Measurements from ENCODE around the gene ULK4.

ULK4 gene

DNA sequence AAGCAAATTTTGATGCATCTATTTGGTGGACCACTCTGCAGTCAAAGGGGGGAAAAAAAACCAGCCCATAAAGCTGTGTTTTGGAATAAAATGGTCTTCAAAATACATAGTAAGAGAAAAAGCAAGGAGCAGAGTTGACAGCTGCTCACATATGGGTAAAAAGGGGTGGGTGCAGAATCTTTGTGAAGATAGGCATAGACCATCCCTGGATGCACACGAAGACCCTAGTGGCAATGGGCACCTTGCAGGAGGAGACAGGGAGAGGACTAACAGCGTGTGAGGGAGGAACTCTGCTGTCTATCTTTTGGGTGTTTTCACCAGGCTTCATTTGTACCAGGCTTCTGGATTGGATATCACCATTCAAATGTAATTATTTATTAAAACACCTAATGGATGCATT, 718.7 kb downstream of the ULK4 start:
- no peak for FAIRE-seq

DNA sequence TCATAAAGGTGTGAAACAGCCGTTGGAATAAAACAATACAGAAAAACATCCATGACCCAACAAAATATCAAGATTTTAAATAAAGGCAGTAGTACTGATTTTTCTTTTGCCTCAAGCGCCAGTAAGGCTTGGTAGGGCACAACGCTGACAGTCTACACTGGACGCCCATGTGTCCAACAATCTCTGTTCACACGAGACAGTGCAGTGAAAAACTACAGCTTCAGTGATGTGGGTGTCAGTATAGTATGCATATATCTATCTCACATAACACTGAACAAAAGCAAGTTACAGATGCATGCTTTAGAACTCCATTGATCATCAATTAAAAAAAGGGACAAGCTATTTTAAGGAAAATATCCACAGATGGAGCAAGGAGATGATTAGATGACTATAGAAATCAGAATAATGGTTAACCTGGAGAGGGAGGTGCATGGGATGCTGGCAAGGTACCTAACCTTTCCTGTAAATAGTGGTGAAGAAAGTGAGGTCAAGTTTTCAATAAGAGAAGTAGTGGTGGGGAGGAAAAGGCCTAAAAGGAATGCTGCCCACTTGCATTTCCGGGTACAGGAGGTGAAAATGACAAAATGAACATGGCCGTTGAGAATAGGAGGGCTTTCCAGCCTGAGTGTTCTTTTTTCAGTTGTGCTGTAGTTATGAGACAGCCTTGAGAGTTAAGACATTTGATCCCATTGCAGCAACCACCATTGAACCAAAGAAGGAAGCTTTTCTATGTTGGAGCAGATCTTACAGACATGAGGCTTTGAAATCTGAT, 719.9 kb downstream of the ULK4 start:
- FAIRE-seq, result no peak

DNA sequence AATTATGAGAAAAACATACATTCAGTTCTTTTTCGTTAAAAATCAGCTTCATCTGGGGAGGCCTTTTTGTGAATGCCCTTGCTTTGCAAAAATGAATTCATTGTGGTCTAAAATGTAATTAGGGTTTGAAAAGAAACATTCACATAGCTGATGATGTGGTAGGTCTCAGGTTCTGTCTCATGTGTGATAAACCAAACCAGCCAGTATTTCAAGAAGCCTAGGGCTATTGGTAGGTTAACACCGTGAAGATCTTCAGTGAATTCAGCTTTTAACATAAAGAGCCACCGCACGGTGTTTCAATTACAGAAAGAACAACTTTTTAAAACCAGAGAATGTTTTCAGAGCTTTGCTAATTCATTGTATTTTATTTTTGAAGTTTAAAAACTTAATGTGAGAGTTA, 720.7 kb downstream of the ULK4 start:
- no peak for FAIRE-seq

DNA sequence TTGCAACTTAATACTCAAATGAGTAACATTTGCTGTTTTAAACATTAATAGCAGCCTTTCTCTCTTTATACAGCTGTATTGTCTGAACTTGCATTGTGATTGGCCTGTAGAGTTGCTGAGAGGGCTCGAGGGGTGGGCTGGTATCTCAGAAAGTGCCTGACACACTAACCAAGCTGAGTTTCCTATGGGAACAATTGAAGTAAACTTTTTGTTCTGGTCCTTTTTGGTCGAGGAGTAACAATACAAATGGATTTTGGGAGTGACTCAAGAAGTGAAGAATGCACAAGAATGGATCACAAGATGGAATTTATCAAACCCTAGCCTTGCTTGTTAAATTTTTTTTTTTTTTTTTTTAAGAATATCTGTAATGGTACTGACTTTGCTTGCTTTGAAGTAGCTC, 722.3 kb downstream of the ULK4 start:
- FAIRE-seq, result peak; percentile 11

DNA sequence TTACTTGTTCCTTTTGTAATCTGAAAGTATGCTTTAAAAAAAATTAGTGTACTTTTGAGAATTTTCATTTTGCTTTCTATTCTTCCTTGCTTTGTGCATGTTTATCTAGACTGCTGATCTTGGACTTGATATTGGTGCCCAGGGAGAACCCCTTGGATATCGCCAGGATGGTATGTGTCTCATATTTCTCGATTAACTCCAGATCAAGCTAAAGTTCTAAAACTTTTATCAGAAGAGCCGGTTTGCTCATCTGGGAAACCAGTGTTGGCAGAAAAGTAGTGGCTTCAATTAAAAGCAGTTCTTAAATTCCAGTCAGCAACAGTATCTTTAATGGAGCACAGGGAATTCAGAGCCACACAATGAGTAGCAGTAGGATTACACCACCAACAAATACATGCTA, 724.0 kb downstream of the ULK4 start:
- FAIRE-seq, result no peak

DNA sequence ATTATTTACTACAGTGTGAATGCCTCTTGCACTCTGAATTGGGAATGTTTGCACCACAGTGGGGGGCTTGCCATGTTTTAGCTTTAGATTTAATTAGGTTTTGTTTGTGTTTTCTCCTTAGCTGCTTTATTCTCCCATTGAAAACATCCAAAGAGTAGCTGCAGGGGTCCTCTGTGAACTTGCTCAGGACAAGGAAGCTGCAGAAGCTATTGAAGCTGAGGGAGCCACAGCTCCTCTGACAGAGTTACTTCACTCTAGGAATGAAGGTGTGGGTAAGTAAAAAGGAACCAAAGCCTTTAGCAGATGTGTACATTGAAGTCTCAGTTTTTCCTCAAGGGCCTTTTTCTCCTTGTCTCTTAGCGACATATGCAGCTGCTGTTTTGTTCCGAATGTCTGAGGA, 725.7 kb downstream of the ULK4 start:
- FAIRE-seq, result no peak

DNA sequence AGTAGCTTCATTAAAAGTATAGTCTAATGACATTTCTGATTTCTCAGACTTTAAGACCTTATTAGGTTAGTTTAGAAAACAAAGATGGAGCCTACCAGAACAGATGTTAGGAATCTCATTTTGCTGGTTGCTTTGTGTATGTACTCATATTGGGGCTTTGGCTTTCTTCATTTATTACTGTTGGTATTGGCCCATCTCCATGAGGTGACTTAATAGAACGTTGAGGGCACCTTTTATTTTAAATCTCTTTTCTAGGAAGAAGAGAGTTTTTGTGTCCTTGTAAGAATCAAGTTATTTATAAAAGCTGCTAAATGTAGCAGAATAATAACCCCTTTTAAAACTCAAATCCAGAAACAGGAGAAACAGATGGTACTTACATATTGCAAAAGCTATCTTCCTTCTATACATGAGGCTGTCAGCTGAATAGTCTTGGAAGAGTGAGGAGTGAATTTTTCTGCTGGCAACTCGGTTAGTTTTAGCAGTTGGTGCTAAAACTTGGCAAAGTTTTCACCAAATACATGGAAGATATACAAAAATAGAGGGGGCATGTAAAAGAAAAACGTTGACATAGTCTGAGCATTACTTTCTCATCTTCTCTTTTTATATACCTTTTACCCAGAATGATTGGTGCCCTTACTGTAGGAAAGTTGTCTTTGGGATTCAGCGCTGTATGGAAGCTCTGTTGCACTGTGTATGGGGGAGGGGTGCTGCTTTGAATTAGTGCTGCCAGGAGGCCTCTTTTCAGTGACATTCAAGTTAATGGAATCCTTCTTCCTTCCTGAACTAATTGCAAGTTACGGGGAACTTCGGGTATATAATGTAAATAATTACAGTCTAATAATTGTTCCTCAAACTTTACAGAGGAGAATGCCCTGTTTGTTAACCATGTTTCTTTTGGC, 726.8 kb downstream of the ULK4 start:
- FAIRE-seq, result no peak

DNA sequence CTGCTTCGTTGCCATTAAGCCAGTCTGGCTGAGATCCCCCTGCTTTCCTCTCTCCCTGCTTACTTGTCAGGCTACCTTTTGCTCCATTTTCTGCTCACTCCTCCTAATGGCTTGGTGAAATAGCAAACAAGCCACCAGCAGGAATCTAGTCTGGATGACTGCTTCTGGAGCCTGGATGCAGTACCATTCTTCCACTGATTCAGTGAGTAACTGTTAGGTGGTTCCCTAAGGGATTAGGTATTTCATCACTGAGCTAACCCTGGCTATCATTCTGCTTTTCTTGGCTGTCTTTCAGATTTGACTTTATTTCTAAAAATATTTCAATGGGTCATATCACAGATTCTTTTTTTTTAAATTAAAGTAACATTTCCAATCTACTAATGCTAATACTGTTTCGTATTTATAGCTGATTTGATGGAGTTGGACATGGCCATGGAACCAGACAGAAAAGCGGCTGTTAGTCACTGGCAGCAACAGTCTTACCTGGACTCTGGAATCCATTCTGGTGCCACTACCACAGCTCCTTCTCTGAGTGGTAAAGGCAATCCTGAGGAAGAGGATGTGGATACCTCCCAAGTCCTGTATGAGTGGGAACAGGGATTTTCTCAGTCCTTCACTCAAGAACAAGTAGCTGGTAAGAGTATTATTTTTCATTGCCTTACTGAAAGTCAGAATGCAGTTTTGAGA, 737.6 kb downstream of the ULK4 start:
- no peak for FAIRE-seq

DNA sequence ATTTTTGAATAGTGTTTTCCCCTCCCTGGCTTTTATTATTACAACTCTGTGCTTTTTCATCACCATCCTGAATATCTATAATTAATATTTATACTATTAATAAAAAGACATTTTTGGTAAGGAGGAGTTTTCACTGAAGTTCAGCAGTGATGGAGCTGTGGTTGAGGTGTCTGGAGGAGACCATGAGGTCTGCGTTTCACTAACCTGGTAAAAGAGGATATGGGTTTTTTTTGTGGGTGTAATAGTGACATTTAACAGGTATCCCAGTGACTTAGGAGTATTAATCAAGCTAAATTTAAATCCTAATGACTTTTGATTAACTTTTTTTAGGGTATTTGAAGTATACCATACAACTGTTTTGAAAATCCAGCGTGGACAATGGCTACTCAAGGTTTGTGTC, 738.2 kb downstream of the ULK4 start:
- no peak for FAIRE-seq

DNA sequence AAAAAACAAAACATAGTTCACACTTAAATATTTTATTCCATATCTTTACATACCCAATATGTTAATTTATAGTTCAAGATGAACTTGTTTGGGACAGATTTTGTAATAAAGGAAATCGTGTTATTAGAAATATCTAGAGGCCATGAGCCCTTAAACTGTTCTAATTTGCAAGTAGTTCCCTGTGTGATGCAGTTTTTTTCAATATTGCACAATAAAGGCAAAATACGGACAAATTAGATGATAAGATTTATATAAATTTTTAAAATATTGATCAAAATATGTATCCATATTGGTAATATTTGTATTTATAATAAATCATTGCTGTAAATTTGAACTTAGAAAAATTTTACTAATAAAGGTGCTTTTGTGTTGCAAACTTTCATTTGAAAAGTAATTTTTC, 738.8 kb downstream of the ULK4 start:
- no peak for FAIRE-seq

DNA sequence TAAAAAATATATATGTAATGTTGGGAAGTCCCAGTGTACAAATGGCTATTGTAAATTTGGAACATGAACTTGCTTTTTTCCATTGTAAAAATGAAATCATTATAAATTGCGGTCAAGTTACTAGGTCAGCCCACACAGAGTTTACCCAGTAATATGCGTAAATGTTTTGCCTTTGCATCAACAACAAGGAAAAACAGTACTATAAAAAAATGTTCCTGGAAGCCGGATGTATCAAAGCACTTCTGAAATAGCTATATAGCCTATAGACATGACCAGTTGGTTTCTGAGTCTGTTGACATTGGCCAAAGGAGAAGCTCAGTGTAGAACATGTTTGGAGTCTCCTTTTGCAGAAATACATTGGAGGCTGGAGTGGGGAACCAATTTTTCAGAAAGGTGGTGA, 739.4 kb downstream of the ULK4 start:
- FAIRE-seq, result no peak

DNA sequence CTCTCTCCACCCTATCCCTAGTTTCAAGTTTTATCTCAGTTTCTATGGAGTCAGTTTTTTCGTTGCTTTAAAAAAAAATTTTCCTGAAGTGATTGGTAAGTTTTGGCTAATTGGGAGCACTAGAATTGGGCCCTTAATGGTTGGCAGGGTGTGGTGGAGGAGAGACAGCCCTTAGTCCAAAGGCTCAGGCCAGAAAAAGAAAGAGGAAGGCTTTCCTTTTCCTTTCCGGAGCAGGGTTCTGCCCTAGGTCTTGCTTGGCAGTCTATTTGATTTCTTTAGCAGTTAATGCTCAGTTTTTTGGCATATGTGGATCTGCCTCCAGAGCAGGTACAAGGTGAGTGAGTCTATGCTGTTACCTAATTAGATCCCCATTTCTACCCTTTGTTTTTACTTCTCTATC, 739.9 kb downstream of the ULK4 start:
- no peak for FAIRE-seq

DNA sequence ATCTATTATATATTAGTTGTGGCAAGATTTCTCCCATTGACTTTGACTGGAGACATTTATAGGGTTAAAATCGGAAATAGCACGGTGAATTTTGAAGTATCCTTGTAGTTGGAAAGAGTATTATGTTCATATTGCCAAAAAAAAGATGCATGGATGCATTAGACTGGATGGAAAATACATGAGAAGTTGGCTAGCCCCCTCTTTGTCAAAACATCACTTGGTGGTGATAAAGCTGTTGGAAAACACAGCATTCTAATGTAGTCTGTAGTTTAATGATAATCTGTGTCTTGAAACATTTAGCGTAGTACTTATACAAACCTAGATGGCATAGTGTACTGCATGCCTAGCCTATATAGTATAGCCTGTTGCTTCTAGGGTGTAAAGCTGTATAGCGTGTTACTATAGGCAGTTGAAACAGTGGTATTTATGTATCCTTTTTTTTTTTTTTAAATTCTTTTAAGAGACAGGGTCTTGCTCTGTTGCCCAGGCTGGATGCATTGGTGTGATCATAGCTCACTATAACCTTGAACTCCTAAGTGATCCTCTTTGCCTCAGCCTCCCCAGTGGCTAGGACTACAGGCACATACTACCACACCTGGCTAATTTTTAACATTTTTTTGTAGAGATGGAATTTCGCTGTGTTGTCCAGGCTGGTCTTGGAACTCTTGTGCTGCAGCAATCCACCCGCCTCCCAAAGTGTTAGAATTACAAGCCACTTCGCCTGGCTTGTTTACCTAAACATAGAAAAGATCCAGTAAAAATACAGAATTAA, 740.8 kb downstream of the ULK4 start:
- FAIRE-seq, result no peak

DNA sequence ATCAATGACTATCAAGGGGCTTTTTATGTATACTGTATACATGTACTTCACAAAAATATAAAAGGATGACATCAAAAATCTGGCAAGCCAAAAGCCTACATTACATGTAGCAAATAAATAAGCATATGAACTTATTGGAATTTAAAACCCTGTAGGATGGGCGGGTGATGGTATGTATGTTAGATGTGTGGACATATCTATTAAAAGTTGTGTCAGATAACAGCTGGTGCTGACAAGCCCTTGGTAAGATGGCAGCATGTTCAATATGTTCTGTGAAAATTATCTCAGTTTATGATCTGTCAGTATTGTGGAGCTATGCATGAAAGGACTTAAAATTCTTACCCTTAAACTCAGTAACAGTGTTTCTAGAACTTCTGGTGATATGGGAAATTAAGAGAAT, 742.5 kb downstream of the ULK4 start:
- no peak for FAIRE-seq

DNA sequence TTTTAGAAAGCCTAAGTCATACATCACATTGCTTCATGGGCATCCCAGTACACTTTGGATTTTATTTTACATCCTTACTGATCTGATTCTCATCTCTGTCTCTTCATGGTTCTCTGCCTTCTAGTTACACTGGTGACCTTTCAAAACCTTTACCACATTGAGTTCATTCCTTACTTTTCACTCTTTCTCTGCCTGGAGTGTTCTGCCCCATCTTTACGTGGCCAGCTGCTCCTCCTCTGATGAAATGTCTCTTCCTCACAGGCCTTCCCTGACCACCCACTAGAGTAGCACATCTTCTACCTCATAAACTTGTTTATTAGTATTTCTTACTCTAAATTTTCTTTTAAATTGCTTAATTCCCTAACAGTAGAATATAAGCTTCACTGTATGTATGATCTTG, 744.9 kb downstream of the ULK4 start:
- no peak for FAIRE-seq

DNA sequence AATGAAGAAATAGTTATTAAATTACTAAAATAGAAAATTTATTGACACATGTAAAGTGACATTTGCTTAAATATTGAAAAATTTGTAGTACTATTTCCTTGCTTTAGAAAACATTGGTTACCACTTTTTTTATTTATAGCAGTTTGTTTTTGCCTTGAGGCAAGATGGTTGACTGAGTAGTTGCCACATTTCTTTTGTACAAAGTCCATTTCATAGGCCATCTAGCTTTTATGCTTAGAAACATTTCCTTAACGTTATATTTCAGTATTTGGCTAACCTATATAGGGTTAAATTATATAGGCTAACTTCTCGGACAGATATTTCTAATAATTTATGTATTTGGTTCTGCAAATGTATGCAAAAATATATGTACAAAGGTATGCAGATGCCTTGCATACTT, 745.5 kb downstream of the ULK4 start:
- FAIRE-seq, result no peak

DNA sequence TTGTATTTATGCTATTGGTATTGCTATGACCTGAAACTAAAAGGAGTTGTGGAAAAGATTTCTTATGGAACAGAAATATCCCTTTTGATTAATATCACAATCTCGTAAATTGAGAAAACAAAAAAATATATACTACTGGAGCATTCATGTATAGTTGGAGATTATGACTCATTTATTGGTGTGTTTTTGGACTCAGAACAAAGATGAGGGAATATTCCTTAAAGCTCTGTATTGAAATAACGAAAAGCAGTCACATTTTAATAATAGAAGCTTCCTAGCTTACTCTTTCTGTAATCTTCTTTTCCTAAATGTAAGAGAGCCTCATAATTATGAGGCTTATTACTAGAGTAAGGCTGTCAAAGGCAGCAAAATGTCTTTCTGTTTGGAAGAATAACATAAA, 748.3 kb downstream of the ULK4 start:
- FAIRE-seq, result no peak

DNA sequence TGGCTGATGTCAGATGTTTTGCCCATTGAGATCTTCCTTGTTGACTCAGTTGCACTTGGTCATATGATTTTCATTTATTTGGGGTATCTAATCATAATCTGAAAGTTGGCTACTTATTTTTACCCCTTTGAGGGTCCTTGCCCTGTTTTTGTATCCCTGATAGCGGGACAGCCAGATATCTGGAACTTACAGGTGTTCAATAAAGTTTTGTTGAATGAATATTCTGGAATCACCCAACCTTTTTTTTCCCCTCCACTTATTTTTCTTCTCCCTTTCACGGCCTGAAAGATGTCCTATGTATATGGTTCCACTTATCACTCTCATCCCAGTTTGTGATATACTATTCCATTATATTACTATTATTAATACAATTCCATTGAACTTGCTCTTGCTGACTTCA, 749.8 kb downstream of the ULK4 start:
- FAIRE-seq, result no peak

DNA sequence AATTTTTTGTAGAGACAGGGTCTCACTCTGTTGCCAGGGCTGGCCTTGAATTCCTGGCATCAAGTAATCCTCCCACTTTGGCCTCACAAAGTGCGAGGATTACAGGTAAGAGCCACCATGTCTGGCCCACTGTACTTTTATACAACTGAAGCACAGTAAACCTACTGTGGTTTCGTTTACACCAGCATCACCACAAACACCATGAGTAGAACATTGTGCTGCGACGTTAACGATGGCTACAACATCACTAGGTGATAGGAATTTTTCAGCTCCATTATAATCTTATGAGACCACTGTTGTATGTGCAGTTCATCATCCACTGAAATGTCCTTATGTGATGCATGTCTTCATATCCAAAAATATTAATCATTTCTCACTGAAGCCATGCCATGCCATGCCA, 750.9 kb downstream of the ULK4 start:
- FAIRE-seq, result no peak

DNA sequence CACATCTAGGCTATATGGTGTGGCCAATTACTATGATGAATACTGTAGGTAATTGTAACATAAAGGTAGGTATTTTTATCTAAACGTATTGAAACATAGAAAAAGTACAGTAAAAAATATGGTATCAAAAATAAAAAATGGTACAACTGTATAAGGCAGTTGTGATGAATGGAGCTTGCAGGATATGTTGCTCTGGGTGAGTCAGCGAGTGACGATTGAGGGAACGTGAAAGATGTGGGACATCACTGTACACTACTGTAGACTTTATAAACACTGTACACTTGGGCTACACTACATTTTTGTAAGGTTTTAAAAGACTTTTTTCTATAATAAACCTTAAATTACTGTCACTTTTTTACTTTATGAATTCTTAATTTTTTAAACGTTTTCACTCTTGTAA, 752.3 kb downstream of the ULK4 start:
- no peak for FAIRE-seq

DNA sequence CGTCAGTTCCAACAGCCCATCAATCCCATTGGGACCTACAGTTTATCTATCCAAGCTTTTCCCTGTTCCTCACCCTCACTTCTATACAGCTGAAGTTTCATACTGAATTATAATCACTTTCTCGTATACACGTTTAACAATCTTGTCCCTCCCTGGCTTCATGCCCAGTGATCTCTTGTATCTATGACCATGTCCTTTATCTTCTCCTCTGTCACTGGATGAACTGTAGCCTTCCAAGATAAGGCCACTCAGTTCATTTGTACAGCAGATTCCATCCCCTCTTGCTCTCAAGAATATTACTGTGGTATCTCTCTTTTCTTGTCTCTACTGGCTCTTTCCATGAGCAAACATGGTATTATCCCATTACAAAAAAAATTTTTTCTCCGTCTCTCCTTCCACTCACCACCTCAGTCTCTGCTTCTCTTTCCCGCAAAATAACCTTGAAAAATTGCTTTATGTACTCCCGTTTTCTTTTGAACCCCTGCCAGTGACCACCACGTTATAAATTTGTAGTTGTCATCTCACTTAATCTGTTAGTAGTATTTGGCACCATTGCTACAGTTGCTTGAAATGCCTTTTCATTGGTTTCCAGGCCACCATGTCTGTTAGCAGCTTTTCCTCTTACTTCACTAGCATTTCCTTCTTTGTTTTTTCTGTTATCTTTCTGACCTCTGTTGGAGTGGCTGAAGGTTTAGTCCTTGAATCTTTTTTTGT, 753.2 kb downstream of the ULK4 start:
- FAIRE-seq, result no peak

DNA sequence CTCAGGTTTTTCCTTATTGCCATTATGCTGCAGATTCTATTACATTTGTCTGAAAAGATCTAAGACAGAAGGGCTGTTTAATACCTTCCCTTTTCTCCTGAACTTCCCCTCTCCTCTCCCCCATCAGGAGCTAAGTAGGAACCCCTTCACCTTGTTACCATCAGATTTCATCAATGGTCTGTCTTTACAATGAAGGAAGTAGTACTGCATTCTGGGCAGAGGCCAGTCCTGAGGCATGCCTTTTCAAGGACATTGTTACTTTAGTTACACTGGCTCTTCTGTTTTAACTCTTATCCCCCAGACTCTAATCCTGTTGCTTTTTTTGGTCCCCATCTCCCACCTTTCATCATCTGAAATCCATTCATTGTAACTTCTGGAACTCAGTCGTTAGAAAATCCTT, 754.5 kb downstream of the ULK4 start:
- no peak for FAIRE-seq
